CD4-positive, alpha-beta T cell treated with Interleukin-15 for 1 hour (primary cell): ENCODE data around the gene RAP1GAP2.
"Not testable (repeated sequence)": the region's sequence is repeated elsewhere in the genome, so short reads cannot be mapped to it uniquely, and the experiment has no call there.

Experiments
- DNase-seq: peaks from one replicate; pipeline ENCODE4 v3.0.0-alpha.2; 2020

The RAP1GAP2 gene

DNA sequence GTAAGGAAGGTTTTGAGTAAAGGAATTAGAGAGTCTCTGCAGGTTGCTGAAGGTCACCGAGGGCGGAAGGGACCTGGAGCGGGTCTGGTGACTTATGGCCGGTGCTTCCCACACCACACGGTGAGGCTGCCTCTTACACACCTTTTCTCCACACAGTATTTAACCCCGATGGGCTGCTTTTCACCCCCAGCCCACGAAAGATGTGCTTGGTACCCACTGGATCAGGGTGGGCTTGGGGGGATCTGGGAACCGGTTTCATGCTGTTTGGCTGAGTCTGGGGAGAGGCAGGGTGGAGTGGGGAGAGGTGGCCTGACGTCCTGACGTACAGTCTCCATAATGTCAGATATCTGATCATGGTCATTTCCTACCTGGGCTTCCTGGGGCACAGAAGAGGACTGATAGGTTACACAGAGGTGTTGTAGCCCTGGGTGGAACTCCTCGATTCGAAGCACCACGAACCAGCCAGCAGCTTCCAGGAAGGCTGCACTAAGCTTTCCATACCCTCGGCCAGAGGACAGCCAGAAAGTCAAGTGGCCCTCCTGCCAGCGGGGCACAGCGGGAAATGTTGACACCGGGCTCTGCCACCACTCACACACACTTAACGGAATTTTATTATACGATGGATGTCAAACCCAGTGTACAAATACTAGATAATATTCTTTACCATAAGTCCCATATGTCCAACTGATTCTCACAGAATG lies 233.1 kb downstream of the RAP1GAP2 start:
- no peak for DNase-seq

DNA sequence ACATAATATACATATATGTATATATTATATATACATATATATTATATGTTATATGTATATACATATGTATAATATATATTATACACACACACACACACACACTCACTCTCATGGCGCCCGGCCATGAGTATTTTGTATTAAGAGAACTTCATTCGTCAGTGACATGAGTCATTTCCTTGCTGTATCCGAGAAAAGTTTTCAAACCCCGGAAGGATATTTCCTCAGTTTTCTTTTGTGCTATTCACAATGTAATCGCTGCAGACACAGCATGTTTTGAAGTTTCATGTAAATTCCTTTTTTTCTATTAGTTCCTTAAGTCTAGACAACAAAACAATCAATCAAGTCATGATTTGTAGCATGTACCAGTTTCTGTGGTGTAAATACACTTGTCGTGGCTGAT lies 233.9 kb downstream of the RAP1GAP2 start:
- no peak for DNase-seq

DNA sequence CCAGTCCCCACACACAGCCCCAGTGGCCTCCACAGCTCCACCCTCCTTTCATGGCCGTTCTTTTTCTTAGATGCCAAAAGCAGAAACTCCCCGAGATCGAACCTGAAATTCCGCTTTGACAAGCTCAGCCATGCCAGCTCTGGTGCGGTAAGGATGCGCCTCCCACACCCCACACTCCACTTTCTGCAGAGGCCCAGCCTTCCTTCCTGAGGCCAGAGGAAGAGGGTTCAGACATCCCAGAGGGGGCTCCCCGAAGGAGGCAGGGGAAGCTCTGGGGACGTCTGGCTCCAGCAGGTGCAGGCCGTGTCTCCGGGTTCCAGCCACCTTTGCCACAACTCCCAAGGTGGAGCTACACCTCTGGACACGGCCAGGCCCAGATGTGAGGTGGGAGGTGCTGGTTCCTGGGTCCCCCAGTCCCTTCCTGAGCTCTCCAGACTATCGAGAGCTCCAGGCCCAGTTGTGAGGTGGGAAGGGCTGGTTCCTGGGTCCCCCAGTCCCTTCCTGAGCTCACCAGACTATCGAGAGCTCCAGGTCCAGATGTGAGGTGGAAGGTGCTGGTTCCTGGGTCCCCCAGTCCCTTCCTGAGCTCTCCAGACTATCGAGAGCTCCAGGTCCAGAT lies 234.7 kb downstream of the RAP1GAP2 start:
- DNase-seq, result not testable (repeated sequence)

DNA sequence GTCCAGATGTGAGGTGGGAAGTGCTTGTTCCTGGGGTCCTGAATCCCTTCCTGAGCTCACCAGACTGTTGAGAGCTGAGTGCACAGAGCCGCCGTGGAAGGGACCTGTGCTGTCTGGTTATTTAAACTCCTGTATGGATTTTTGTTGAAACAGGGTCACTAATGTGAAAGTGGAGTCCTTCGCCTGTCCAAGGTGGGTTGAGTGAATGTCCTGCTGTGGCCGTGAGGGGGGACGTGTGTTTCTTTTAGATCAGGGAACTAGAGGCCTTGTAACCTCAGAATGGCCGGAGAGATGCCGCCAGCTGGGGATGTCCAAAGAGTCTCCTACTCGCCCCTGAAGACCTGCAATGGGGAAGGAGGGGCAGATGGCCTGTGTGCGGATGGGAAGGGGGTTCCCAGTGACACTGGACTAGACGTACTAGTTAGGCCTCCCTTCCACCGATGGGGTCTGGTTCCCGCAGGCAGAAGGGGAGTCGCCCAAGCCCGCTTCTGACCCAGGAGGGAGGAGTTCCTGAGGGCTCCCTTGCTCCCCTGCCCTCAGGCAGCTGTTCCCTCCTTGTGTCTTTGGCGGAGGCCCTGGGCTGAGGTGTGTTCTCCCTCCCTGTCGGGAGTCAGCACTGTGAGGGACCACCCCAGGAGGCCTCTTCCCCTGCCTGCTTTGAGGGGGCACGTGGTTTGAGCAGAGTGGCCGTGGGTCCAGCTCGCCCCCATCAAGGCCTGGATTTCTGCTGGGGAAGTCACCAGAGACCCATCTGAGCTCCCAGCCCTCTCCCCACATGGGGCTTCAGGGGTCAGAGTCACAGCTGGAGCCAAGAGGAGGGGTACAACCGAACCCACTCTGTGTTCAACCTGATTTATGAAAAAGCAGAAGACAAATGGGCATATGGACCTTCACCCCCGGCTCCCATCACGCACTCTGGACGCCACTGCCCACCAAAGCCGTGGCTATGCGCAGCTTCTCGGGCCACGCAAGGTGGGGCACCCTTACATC lies 236.3 kb downstream of the RAP1GAP2 start:
- no peak for DNase-seq

DNA sequence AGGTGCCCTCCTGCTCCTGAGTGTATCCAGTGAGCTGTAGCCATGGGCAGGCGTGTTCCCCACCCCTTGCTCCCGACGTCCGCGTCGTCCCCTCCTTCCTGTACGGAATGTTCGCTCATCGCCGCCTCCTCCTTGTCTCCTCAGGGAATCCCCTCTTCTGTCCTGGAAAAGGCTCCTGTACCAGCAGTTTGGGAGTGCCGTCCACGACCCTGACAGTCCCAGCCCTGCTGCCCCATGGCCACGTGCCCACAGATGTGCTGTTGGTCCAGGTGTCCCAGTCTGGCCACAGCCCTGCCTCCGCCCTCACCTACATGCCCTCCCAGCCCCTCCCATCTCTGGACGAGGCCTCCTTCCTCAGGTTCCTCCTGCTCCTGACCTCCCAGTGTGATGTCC lies 237.0 kb downstream of the RAP1GAP2 start:
- DNase-seq, result no peak

DNA sequence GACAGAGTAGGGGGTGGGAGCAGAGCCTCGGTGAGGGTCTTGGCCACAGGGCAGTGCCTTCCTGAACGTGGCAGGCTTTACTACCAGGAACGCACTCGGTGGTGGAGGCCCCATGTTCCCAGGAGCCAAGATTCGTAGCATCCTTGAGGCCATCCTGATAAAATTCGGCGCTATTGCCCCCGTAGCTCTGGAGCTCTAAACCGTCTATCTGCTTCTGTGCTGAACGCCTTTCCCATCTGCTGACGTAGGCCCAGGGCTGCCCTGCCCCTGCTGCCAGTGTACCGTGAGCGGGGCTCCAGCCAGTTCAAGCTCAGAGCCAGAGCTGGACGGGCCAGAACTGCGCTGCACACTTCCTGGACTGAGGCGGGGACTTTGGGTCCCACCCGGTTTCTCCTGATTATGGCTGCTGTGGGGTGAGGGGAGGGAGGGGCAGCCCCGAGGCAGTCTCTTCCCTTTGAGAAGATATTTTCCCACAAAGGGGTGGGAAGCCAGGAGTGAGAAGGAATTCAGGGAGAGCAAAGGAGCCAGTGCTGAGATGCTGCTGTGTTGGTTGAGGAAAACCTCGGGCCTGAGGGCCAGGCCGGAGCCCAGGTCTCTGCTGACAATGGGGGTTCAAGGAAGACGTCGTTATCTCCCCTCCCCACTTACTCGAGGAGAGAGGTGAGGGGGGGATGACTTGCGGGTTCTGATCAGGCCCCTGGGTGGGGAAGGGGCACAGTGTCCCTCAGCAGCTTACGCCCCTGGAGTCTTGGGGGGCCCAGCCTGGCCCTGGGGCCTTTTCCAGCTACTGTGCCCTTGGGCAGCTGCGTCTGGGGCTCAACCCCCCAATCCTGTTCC lies 237.7 kb downstream of the RAP1GAP2 start:
- DNase-seq, result no peak

DNA sequence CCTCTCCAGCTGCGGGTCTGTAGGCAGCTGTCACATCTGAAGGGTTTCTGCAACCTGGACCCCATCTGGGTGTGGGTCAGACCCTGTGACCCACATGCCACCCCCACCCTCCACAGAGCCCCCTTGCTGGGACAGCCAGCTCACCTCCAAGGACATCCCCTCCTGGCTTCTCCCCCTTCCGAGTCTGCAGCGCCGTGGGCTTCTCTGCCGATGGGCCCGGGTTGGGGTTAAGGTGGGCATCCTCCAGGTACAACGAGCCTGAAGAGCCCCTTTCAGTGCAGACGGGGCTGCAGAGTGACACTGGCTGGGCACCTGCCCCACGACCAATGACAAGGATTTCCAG lies 238.3 kb downstream of the RAP1GAP2 start:
- DNase-seq, result no peak

DNA sequence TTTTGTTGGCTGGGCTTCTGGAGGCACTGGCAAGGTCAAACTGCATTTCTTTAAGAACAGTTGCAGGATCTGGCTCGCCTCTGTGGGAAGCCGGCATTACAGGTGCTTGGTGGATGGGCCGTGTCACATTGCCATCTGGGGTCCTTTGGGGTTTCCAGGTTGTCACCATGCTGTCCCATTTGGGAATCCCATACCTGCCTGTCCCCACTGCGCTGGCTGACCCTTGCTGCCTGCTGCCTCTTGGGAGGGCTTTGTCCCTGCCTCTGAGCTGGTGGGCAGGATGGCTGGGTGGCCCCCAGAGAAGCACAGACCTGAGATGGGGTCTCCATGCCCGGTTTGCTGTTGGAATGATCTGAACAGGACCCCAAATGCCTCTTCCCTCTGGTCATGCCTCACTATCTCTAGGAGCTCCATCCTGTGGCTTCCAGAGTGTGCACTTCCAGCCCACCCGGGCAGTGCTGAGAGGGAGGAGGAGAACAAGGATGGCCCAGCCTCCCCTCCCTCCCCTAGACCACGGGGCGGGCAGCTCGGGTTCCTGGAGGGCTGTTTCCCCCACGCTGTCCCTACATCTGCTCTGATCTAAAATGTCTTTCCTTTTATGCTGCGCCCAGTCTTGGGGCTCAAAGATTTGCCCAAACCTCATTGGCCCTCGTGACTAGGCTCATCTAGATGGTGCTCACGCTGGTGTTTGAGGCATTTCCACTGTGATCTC lies 239.2 kb downstream of the RAP1GAP2 start:
- no peak for DNase-seq

DNA sequence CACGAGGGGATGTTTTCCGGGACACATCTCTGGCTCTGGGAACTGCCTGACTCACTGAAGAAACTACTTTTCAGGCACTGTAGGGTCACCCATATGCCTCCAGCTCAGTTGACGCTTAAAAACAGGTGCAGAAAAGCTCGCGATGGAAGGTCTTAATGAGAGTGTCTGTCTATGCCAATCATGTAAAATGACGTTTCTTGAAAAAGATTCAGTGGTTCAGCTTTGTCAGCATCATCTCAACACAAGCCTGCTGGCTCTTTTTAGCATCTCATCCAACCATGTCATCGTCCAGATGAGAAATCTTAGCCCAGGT lies 239.7 kb downstream of the RAP1GAP2 start:
- DNase-seq, result no peak

DNA sequence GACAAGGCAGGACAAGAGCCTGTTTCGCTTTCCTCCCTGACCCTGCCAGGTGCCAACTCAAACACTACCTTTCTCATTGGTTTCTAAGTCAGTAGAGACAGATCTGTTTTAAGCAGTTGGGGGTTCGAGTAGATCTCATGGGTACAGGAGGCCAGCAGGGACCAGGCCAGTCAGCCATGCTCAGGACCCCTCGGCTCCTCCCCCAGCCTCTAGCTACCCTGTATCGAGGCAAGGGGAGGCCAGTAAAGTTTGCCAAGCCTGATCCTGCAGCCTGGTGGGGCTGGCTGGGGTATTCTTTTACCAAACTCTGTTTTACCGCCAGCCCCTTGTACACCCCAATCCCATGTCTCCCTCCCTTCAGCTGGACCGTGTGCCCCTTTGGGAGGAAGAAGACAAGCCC lies 240.6 kb downstream of the RAP1GAP2 start:
- DNase-seq, result no peak

DNA sequence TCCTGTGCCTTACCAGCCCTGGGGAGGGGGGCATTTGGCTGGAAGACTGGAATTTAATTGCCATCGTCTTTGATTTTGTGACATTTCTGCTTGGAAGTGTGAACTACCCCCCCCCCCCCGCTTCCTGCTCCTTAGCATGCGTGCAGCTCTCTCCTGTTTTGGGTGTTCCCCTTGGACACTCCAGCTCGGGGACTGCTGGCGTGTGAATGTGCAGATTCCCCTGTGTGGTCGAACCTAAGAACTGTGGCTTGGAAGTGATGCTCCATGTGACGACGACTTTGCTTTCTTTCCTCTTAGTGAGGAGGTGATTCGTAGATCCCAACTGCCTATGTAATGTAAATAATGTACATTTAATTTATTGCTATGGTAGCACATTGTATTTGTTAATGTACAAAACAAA lies 241.0 kb downstream of the RAP1GAP2 start:
- DNase-seq, result no peak

DNA sequence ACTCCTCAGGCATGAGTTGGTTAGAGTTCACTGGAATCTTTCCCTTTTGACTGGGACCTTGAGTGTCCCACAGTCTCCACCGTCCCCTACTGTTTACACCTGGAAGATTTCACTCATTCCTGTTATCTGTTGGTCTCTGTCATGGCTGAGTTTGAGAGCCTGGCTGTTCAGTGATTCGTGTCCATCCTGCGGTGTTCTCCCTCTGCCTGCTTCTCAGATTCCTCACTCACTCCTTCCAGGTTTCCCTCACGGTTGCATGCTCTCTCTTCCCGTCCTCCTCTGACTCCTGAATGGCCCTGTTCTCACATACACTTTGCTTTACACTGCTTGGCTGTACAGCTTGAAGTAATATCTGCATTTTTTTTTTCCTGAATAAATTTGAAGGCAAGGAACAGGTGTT lies 242.7 kb downstream of the RAP1GAP2 start:
- no peak for DNase-seq

DNA sequence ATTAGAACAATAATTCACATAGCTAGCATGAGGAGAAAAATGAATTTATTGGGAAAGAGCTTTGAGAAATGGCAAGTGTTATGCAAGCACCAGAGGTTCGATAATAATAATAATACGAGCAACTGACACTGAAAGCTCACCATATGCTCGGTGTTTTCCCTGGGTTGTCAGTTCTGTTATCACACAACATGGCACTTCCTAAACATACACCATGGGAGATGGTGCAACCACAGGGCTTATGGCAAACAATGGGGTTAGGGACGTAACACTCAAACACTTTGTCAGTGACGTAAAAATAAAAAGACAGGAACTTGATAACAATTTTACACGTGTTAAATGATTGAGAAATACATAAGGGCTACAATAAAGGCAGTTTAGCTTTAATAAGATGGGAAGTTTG lies 243.5 kb downstream of the RAP1GAP2 start:
- DNase-seq, result peak; percentile 53

DNA sequence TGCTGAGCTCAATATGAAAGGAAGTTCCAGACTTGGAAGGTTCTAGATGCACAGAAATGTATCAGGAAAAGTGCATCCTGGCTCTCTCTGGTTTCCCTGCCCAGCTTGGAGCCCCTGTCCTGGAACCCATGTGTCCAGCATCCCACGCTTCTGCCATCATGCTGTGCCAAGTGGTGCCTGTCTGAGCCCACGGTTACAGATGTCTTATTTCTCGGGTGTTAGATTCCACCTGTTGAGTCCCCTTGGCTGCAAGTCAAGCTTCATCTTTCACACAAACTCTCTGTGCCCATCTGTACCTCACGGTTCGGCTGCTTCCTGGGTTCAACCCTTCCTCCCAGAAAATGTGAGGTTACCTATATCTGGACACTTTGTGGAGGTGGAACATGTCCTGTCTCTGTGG lies 244.6 kb downstream of the RAP1GAP2 start:
- DNase-seq, result no peak

DNA sequence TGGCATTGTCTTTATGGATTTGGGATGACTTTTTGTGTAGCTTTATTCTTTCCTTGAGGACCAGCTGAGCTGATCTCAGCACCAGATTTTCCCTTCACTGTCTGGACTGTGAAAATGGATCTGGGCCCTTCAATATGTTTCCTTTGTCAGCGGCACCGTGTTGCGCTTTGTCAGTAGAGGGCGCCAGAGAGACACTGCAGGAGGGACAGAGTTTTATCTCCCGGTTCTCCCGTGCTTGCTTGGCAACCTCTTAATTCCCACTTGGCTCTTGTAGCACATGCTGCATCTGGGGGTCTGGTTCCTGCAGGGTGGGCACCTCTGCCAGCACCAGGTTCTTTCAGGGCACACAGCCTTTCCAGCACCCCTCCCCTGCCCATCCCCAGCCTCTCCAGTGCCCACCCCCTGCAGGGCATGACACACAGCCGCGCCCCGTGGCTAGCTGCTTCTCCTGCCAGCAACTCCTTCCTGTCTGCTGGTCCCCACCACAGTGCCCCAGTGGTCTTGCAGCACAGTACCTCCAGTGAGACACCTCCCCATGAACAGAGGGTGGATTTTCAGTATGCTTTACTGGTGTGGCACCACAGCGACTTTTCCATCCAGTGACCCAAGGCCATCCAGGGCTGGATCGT lies 247.6 kb downstream of the RAP1GAP2 start:
- DNase-seq, result no peak

DNA sequence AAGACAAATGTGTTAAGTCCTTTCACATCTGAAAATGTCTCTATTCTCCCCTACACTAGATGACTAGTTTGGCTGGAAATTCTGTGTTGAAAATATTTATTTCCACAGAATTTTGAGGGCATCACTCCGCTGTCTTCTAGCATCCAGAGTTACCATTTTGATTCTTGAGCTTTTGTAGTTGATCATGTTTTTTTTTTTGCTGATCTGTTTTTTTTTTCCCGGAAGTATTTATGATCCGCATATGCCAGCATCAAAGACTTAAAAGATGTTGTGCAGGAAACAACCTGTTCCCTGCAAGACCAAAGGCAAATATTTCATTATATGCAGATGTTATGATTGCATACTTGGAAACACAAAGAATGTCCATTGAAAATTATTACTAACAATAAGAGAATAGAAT lies 250.5 kb downstream of the RAP1GAP2 start:
- DNase-seq, result no peak

DNA sequence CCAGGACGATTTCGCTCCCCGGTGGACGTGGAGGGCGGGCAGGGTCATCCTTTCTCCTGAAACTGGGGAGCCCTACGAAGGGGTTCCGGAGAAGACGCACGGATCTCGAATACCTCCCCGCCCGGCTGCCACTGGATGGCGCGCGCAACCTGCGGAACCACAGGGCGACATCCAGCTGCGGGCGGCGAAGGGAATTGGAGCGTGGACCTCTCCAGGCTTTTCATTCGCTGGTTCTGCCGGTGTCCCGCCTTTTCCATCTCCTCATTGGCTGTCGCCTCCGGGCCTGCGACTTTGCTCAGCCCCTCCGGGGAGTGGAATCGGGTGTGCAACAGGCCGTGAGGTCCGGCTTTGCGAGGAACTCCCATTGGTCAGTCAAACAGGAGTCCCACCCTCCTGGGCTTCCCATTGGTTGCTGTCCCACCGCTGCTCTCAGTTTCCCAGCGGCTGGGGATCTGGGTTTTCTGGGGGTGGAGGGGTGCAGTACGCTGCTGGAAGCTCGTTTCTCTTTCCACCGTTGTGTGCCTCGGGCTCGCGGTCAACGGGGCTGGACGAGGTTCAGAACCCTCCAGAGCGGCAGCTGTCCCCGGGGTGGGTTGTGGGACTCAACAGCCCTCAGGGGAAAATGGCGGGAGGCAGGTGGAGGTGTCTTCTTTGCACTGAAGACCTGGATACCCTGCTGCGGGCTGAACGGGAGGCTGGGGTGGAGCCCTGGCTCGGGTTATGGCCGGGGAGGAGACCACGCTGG lies 252.7 kb downstream of the RAP1GAP2 start:
- DNase-seq, result peak; percentile 96

DNA sequence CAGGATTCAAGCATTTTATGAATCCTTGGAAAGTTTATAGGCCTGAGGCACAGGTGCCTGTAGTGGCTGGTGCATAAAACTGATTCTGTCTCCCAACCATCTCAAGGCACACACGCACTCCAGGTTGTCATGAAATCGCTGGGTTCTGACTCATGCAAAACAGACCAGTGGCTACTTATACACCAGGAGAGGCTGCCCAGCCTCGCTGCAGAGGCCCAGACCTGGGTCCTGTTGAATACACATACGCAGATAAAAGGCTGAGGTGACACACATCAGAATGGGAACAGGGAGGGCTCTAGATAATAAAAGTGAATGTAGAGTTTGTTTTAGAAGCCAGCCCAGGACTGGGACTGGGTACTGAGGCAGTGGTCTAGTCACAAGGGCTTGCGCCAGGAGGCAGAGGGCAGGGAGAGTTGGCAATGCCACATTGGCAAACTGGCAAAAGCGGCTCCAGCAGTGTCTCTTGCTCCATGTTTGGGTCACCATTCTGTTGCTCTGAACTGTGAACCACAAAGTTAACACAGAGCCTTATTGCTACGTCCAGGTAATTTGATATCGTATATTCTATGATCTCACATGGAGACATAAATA lies 253.6 kb downstream of the RAP1GAP2 start:
- DNase-seq, result no peak

DNA sequence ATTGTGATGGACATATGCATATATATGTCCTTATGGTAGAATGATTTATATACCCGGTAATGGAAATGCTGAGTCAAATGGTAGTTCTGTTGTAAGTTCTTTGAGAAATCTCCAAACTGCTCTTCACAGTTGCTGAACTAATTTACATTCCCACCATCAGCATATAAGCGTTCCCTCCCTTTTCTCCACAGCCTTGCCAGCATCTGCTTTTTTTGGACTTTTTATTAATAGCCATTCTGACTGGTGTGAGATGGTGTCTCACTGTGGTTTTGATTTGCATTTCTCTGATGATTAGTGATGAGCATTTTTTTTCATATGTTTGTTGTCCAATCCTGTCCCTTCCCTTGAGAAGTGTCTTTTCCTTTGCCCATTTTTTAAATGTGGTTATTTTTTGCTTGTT lies 258.6 kb downstream of the RAP1GAP2 start:
- not testable (repeated sequence) for DNase-seq

DNA sequence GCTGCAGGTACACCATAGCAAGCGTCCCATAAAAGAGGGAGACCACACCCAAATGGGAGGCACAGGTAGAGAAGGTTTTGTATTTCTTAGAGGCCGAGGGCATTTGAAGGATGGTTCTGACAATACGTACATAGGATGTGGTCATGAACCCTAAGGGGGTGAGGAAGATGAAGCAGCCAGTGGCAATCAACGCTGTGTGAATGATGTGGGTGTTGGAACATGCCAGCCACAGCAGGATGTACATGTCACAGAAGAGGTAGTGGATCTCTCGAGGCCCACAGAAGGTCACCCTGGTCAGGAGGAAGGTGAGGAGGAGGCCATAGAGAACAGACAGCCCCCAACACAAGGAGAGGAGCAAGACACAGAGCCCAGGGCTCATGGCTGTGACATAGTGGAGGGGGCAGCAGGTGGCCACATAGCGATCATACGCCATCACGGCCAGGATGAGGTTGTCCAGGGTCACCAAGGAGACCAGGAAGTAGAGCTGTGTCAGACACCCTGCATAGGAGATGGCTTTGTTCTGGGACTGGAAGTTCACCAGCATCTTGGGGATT lies 266.7 kb downstream of the RAP1GAP2 start:
- not testable (repeated sequence) for DNase-seq
